ENCODE data around the gene FGF1. TPM values are rescaled to one million over a fixed set of nuclear protein-coding genes. Genes with fewer than 3 reads are reported as not detected.

FGF1 gene
- total RNA-seq, 3 donors from 2014 or later (not counting 1 experiment from before 2014, with no cell fraction given): not detected

DNA sequence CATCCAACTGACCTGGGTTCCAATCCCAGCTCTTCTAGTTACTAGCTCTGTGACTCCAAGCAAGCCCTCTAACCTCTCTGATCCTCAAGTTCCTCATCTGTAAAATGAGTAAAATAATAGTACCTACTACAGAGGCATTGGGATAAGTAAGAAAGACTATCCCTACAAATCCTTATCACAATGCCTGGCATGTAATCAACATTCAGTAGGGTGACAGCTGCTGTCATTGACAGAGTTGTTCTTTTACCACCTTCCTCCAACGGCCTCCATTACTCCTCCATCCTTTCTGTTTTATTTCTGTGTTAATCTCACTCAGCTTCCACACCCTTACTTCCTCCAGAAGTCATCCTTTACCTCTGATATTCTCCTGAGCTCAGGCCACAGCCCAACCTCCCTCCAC lies 40.4 kb downstream of the FGF1 start:
- TF ChIP-seq, protein P1, sequence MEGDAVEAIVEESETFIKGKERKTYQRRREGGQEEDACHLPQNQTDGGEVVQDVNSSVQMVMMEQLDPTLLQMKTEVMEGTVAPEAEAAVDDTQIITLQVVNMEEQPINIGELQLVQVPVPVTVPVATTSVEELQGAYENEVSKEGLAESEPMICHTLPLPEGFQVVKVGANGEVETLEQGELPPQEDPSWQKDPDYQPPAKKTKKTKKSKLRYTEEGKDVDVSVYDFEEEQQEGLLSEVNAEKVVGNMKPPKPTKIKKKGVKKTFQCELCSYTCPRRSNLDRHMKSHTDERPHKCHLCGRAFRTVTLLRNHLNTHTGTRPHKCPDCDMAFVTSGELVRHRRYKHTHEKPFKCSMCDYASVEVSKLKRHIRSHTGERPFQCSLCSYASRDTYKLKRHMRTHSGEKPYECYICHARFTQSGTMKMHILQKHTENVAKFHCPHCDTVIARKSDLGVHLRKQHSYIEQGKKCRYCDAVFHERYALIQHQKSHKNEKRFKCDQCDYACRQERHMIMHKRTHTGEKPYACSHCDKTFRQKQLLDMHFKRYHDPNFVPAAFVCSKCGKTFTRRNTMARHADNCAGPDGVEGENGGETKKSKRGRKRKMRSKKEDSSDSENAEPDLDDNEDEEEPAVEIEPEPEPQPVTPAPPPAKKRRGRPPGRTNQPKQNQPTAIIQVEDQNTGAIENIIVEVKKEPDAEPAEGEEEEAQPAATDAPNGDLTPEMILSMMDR (IDR thresholded peaks at IDR 0.05): no peak
- Mint-ChIP-seq H3K9me3 (no peaks in the 10 kb centered on the region), H3K27me3 (ENCODE audit: low read depth in 2 of 2) (peaks cover 8% of the 10 kb centered on the region in 2 donors), H3K36me3 (no peaks in the 10 kb centered on the region), H3K27ac (no peak overlapping the region), H3K4me1 (no peaks in the 10 kb centered on the region), H3K4me3 (no peak overlapping the region)
- Histone ChIP-seq H3K36me3 (ENCODE audit: control insufficient read depth, insufficient read depth, low read length) (no peaks in the 10 kb centered on the region), H3K9me3 (ENCODE audit: control insufficient read depth, insufficient read depth, low read length) (no peaks in the 10 kb centered on the region), H3K4me3 (ENCODE audit: low read length) (no peak overlapping the region), H3K27ac (ENCODE audit: low read length) (no peak overlapping the region), H3K4me1 (ENCODE audit: control insufficient read depth, insufficient read depth, low read length) (no peaks in the 10 kb centered on the region), H3K27me3 (ENCODE audit: control insufficient read depth, insufficient read depth, low read length) (no peaks in the 10 kb centered on the region)
- ATAC-seq: no peak
- intact Hi-C loops (cut with micrococcal nuclease): no loop called here
- WGBS (ENCODE audit: insufficient coverage): 56% methylated on average over 1 of the region's 1 CpG
- DNase-seq: no peak

GRCh38 chr5:142644640-142645361 lies 41.1 kb downstream of the FGF1 start:
- H3K27me3 Mint-ChIP-seq (ENCODE audit: low read depth in 2 of 2): peaks cover 8 to 11% of the 10 kb centered on the region in 2 donors

DNA sequence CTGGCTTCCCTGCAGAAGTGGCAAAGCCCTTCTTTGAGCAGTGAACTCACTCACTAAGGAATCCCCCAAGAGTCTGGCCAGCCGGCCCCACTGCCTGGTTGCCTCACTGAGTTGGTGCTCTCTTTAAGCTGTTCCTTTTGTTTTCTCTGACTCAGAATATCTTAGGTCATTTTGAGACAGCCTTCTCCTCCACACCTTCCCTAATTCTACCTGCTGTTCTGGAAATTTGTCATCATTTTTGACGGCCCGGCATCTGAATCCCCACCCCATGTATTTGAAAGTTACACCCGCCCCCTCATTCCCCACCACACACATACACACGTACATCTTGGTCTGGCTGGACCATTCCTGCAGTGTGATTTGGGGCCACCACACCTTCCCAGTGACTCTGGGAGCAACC lies 41.8 kb downstream of the FGF1 start:
- Mint-ChIP-seq H3K36me3 (no peaks in the 10 kb centered on the region), H3K27me3 (ENCODE audit: low read depth in 2 of 2) (peaks cover 8 to 15% of the 10 kb centered on the region in 2 donors), H3K4me3 (no peak overlapping the region), H3K27ac (no peak overlapping the region), H3K9me3 (no peaks in the 10 kb centered on the region), H3K4me1 (no peaks in the 10 kb centered on the region)
- H3K4me1 ChIP-seq (ENCODE audit: control insufficient read depth, insufficient read depth, low read length): no peaks in the 10 kb centered on the region
- no peaks in the 10 kb centered on the region for H3K27me3 ChIP-seq (ENCODE audit: control insufficient read depth, insufficient read depth, low read length)
- intact Hi-C loops (cut with micrococcal nuclease): no loop called here
- 75% methylated on average over 5 of the region's 5 CpGs for WGBS (ENCODE audit: insufficient coverage)
- no peak overlapping the region for H3K4me3 ChIP-seq (ENCODE audit: low read length)
- ATAC-seq (no peak), DNase-seq (no peak)
- no peak overlapping the region for H3K27ac ChIP-seq (ENCODE audit: low read length)
- TF ChIP-seq, protein P1 (IDR thresholded peaks at IDR 0.05): no peak
- H3K36me3 ChIP-seq (ENCODE audit: control insufficient read depth, insufficient read depth, low read length): no peaks in the 10 kb centered on the region
- H3K9me3 ChIP-seq (ENCODE audit: control insufficient read depth, insufficient read depth, low read length): no peaks in the 10 kb centered on the region

More at GRCh38 chr5:142644640-142645361, 41.1 kb downstream of the FGF1 start:
- no peaks in the 10 kb centered on the region for H3K36me3 Mint-ChIP-seq
- Histone ChIP-seq H3K9me3 (ENCODE audit: control insufficient read depth, insufficient read depth, low read length) (no peaks in the 10 kb centered on the region), H3K36me3 (ENCODE audit: control insufficient read depth, insufficient read depth, low read length) (no peaks in the 10 kb centered on the region), H3K27ac (ENCODE audit: low read length) (no peak overlapping the region), H3K27me3 (ENCODE audit: control insufficient read depth, insufficient read depth, low read length) (no peaks in the 10 kb centered on the region), H3K4me1 (ENCODE audit: control insufficient read depth, insufficient read depth, low read length) (no peaks in the 10 kb centered on the region), H3K4me3 (ENCODE audit: low read length) (no peak overlapping the region)
- no peak overlapping the region for H3K27ac Mint-ChIP-seq
- H3K9me3 Mint-ChIP-seq: no peaks in the 10 kb centered on the region
- no peaks in the 10 kb centered on the region for H3K4me1 Mint-ChIP-seq
- intact Hi-C loops (cut with micrococcal nuclease): no loop called here
- H3K4me3 Mint-ChIP-seq: no peak overlapping the region
- no peak for DNase-seq
- TF ChIP-seq, protein P1 (IDR thresholded peaks at IDR 0.05): no peak
- no peak for ATAC-seq
- 90% methylated on average over 10 of the region's 10 CpGs for WGBS (ENCODE audit: insufficient coverage)

- no peaks in the 10 kb centered on the region for H3K4me1 Mint-ChIP-seq
- Histone ChIP-seq H3K36me3 (ENCODE audit: control insufficient read depth, insufficient read depth, low read length) (no peaks in the 10 kb centered on the region), H3K9me3 (ENCODE audit: control insufficient read depth, insufficient read depth, low read length) (no peaks in the 10 kb centered on the region), H3K4me1 (ENCODE audit: control insufficient read depth, insufficient read depth, low read length) (no peaks in the 10 kb centered on the region), H3K27ac (ENCODE audit: low read length) (no peak overlapping the region), H3K4me3 (ENCODE audit: low read length) (no peak overlapping the region), H3K27me3 (ENCODE audit: control insufficient read depth, insufficient read depth, low read length) (no peaks in the 10 kb centered on the region)
- H3K27ac Mint-ChIP-seq: no peak overlapping the region
- peaks cover 9 to 15% of the 10 kb centered on the region in 2 donors for H3K27me3 Mint-ChIP-seq (ENCODE audit: low read depth in 2 of 2)
- TF ChIP-seq, protein P1 (IDR thresholded peaks at IDR 0.05): no peak
- whole genome bisulfite sequencing (ENCODE audit: insufficient coverage): 92% methylated on average over 5 of the region's 5 CpGs
- H3K9me3 Mint-ChIP-seq: no peaks in the 10 kb centered on the region
- DNase-seq (no peak), ATAC-seq (no peak)
- no peak overlapping the region for H3K4me3 Mint-ChIP-seq
- intact Hi-C loops (cut with micrococcal nuclease): no loop called here
- H3K36me3 Mint-ChIP-seq: no peaks in the 10 kb centered on the region
These were observed 42.3 kb downstream of the FGF1 start for GRCh38 chr5:142643634-142644033.
